Activated naive CD4-positive, alpha-beta T cell treated with anti-CD3 and anti-CD28 coated beads, Interleukin-2, amount 50 U/mL, for 16 hours (primary cell): ENCODE measurements around the gene ACTN2.

Experiments
- DNase-seq: peaks from one replicate; pipeline ENCODE4 v3.0.0-alpha.2; 2020

The ACTN2 gene

GRCh38 chr1:236785477-236785876 lies 99.2 kb downstream of the ACTN2 start:
- no peak for DNase-seq

GRCh38 chr1:236786453-236786852 lies 100.2 kb downstream of the ACTN2 start:
- no peak for DNase-seq

GRCh38 chr1:236794585-236795034 lies 108.3 kb downstream of the ACTN2 start:
- DNase-seq, result no peak

- DNase-seq, result peak; percentile 98
Observed at GRCh38 chr1:236795035-236795756, 108.9 kb downstream of the ACTN2 start, which contains the start of gene MTR. Gene MTR (plus strand): TSS chr1:236795292. CDS start chr1:236795704, 412 bp downstream.

GRCh38 chr1:236795757-236796667 lies 109.7 kb downstream of the ACTN2 start:
- DNase-seq, result peak; percentile 75

- DNase-seq, result no peak
Observed at GRCh38 chr1:236799001-236799400, 112.7 kb downstream of the ACTN2 start.

GRCh38 chr1:236800002-236800620 lies 113.8 kb downstream of the ACTN2 start:
- no peak for DNase-seq

GRCh38 chr1:236800623-236801022 lies 114.3 kb downstream of the ACTN2 start:
- no peak for DNase-seq

- DNase-seq, result no peak
Observed at GRCh38 chr1:236802264-236802663, 116.0 kb downstream of the ACTN2 start.

GRCh38 chr1:236806634-236807033 lies 120.3 kb downstream of the ACTN2 start:
- DNase-seq, result no peak

- DNase-seq, result no peak
Observed at GRCh38 chr1:236808005-236808404, 121.7 kb downstream of the ACTN2 start.

- DNase-seq, result no peak
Observed at GRCh38 chr1:236808564-236809130, 122.3 kb downstream of the ACTN2 start.

GRCh38 chr1:236809148-236809547 lies 122.8 kb downstream of the ACTN2 start:
- no peak for DNase-seq

- DNase-seq, result no peak
Observed at GRCh38 chr1:236810018-236810417, 123.7 kb downstream of the ACTN2 start.

GRCh38 chr1:236812334-236813030 lies 126.2 kb downstream of the ACTN2 start:
- no peak for DNase-seq
